ENCODE results near the gene MBLAC1.

- TF ChIP-seq CTCF (IDR thresholded peaks at IDR 0.05; ENCODE audit: low read length) (no peak), EZH2 (IDR thresholded peaks at IDR 0.05; ENCODE audit: borderline replicate concordance, low read length) (no peak)
Observed at GRCh38 chr7:100174582-100174981, 47.8 kb downstream of the MBLAC1 start.
